Measurements from ENCODE around the gene LGSN.

- no peak for TF ChIP-seq CTCF (conservative IDR thresholded peaks at IDR 0.05; ENCODE audit: low read depth in 2 of 2)
- no peak for TF ChIP-seq POLR2AphosphoS5 (IDR thresholded peaks at IDR 0.05; ENCODE audit: low read depth)
- TF ChIP-seq NANOG (IDR thresholded peaks at IDR 0.05; ENCODE audit: borderline replicate concordance), result no peak
- no peak for TF ChIP-seq EZH2 (IDR thresholded peaks at IDR 0.05; ENCODE audit: low read depth, unreplicated experiment)
- no peak for TF ChIP-seq CREB1 (CRISPR knock-in tag; IDR thresholded peaks at IDR 0.05; ENCODE audit: low read depth)
Measured at GRCh38 chr6:63295553-63296194, 24.1 kb downstream of the LGSN start.

All from GM23338 (cell line).